ENCODE data around the gene INTS15.
"Not testable (repeated sequence)": the region's sequence is repeated elsewhere in the genome, so short reads cannot be mapped to it uniquely, and the experiment has no call there.

INTS15 gene

DNA sequence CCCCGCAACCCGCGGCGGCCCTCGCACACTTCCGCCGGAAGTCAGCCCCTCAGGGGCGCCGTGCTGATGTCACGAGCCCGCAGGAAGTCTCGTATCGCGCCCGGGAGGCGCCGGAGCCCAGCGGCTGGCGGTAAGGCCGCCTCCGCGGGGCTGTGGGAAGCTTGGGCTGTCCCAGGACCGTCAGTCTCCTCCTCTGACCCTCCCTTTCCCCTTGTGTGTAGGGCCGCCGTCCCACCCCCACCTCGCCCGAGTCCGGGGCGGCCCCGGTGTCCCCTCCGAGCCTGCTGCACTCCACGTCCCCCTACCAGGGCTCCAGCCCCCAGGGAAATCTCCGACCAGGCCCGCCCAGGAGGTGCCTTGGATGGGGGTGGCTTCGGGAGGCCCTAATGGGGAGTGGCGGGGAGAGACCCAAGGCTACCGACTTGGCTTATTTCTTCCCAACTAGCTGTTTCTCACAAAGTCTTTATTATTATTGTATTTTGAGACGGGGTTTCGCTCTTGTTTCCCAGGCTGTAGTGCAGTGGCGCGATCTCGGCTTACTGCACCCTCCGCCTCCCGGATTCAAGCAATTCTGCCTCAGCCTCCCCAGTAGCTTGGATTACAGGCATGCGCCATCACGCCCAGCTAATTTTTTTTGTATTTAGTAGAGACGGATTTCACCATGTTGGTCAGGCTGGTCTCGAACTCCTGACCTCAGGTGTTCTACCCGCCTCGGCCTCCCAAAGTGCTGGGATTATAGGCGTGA lies 12.3 kb upstream of the INTS15 start, which contains the start of gene ZDHHC4:
ZDHHC4 (plus strand) TSS at position 86 of the 745 bp plus-strand sequence. CDS start 3,108 bp downstream, outside the sequence.
- peak; percentile 94 for DNase-seq

GRCh38 chr7:6578114-6579084 lies 11.4 kb upstream of the INTS15 start:
- DNase-seq, result no peak

GRCh38 chr7:6579446-6579845 lies 10.4 kb upstream of the INTS15 start:
- no peak for DNase-seq

GRCh38 chr7:6585746-6586432 lies 3.9 kb upstream of the INTS15 start:
- DNase-seq, result not testable (repeated sequence)

GRCh38 chr7:6588566-6588965 lies 1.3 kb upstream of the INTS15 start:
- no peak for DNase-seq

DNA sequence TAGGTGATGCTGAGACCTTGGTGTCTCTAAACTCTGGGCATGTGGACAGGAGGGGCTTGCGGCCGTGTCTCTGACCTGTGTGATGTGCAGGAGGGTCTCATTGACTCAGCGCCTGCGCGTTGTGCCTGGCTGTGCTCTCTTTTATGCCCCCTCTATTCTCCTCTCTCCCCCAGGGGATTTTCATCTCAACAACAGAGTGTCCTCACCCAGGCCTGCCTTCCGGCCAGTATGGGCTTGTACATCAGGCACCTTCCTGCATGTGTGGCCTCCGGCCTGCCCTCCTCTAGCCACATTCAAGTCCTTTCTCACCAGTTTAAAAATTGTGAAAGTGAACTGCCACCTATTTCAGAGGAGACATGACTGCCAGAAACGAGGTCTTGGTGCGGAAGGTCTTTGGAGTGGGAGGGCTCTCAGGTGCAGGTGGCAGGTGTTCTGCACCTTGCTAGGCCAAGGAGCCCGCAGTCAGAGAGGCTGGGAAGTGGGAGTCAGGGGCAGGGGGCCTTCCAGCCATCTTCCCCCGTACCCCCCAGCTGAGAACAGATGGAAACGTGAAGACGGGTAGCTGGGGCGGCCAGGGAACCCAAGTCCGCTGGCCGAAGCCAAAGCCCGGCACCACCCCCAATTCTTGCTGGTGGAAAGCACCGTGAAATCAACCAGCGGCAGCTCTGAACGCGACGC lies 531 bp upstream of the INTS15 start:
- DNase-seq, result no peak

DNA sequence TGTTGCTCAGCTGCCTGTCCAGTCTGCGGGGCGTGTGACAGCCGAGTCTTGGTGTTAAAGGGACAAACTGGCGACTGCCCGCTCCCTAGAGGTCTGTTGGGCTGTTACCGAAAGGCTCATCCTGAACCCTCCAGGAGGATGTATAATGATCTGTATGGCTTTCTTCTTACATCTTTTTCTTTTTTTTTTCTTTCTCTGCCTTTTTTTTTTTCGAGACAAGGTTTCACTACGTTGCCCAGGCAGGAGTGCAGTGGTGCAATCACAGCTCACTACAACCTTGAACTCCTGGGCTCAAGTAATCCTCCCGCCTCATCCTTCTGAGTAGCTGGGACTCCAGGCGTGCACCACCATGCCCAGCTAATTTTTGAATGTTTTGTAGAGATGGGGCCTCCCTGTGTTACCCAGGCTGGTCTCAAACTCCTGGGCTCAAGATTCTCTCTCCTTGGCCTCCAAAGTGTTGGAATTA lies 857 bp downstream of the INTS15 start:
- DNase-seq, result no peak

- no peak for DNase-seq
These were observed 10.3 kb downstream of the INTS15 start for GRCh38 chr7:6600093-6600492.

- DNase-seq, result no peak
These were observed 14.6 kb downstream of the INTS15 start for GRCh38 chr7:6604458-6604857.

- DNase-seq, result no peak
These were observed 17.2 kb downstream of the INTS15 start for GRCh38 chr7:6606866-6607583.

DNA sequence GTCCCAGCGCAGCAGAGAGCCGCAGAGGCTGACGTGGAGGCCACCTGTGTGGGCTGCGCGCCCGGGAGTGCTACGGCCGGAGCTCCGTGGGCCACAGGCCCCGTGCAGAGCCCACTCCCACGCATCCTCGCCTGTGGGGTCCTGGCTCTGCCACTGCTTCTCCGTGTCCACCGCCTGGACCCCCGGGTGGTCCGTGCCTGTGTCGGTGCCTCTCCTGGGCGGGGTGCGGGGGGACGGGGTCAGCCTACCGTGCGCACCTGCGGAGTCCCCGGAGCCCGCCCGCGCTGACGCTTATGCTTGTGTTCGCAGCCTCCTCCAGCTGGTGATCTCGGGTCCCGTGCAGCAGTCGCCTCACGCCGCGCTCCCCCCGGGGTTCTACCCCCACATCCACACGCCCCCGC lies 17.8 kb downstream of the INTS15 start:
- no peak for DNase-seq

DNA sequence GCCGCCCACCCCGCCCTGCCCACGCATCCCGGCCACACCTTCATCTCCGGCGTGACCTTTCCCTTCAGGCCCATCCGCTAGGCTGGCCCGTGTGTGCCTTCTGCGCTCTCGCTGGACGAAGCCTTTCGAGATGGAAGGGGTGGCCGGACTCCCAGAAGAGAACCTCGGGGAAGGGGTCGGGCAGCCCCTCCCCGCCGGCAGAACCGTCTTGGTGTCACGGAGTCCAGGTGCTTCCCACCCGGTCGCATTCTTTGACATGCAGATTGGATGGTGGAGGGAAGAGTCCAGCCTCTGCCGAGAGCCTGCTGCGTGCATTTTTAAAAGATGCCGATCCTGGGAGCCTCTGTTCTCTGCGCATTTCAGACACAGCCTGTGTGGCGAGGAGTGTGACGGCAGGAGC lies 18.3 kb downstream of the INTS15 start:
- DNase-seq, result no peak

- DNase-seq, result no peak
These were observed 19.0 kb downstream of the INTS15 start for GRCh38 chr7:6608794-6609193.

DNA sequence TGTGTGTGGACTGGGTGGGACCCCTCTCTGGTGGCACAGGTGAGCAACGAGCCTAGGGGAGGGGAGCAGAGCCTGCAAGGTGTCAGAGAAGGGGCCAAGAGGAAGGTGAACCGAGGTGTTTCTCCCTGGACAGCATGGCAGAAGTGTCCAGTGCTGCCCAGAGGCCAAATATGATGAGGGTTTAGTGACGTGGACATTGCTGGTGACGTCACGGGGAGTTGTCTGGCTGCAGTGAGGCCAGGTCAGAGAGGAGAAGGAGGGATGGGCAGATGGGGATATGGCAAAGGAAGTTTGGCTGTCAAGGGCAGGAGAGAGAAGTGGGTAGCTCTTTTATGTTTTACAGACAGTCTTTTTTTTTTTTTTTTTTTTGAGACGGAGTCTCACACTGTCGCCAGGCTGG lies 23.0 kb downstream of the INTS15 start:
- no peak for DNase-seq

- DNase-seq, result no peak
These were observed 23.9 kb downstream of the INTS15 start for GRCh38 chr7:6613706-6614105.

GRCh38 chr7:6614953-6615722 lies 25.3 kb downstream of the INTS15 start, which contains the start of gene ZNF853:
Gene ZNF853 (plus strand): TSS chr7:6615610. CDS start chr7:6616175, 565 bp downstream.
- no peak for DNase-seq

DNA sequence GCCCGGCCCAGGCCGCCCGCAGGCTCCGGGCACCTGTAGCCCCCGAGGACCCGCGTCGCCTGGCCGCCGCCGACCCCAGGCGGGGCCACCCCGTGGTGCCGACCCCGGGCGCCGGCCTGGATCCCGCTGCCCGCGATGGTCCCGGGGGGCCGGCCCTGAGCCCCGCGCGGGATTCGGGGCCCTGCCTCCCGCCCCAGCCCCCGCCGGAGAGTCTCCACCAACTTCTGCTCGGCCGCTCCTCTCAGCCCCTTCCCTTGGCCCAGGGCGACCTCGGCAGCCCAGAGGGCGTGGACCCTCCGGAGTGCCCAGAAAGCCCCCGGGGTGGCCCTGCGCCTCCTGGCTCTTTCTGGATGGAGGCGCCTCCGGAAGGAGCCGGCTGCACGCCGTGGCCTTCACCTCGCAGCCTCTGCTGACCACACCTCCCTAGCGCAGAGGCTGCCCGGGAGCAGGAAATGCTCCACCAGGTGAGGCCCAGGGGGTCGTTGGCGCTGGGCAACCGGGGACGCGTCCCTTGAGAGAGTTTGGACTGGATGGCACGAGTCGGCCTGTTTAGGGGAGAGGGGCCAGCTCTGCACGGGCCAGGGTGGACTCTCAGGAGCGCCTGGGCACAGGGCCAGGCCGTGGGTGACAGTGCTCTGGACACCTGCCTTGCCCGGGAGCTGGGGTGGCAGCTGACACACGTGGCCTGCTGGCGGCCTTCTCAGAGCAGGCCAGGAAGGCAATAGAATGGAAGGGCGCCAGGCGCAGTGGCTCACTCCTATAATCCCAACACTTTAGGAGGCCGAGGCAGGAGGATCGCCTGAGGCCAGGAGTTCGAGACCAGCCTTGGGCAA lies 26.1 kb downstream of the INTS15 start:
- DNase-seq, result no peak

DNA sequence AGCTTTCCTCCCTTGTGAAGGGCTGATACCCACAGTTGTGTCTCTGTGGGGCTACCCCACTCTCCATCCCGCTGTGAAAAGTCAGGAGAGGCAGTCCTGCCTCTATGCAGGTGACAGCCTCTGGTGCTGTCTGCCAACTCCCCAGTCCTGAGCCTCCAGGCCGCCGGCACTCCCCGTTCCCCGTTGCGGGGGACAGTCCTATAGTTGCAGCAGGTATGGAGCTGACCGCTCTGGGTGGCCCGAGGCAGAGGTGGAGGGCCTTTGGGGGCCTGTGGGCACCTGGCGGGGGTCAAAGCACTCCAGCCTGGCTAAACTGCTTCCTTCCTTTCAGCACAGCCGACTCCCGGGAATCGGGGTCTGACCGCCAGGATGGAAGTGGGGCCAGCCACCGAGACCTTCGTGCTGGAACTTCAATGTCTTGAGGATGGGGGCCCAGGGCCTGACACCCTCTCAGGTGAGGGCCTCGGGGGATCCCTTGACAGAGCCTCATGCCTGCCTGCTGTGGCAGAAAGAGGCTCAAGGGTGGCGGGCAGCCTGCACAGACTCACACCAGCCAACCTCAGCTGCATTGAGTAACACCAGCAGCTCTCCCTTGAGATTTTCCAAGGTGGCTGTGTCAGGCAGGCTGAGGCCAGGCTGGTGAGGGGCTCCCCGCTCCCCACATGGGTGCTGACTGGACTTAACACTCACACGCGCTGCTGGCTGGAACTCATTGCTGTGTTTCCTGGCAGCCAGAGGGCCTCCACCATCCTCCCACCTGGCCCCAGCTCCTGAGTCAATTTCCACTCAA lies 27.2 kb downstream of the INTS15 start:
- DNase-seq, result no peak

DNA sequence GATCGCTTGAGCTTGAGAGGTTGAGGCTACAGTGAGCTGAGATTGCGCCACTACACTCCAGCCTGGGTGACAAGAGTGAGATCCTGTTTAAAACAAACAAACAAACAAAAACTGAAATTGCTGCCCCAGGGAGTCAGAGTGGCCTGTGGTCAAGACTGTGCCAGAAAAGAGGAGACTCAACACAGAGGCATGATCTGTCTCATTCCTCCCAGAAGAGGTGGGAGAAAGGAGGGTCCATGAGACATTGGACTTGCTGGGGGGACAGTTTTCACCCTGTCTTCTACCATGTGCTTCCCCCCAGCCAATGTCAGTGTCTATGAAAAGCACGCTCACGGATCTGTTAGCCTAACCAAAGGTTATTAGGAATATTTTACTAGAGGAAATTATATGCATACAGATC lies 28.8 kb downstream of the INTS15 start:
- no peak for DNase-seq

Measured in activated CD4-positive, alpha-beta T cell treated with anti-CD3 and anti-CD28 coated beads, Interleukin-2, Interleukin-6, amounts not matched to agents 100 ng/mL and 50 ng/mL, durations not matched to agents 16 hours and 8 hours (primary cell).